H1 (cell line): ENCODE results near the gene CDC123. TPM values are rescaled to one million over a fixed set of nuclear protein-coding genes. Genes with fewer than 3 reads are reported as not detected.

ENCODE experiments used
- CTCF ChIA-PET: fragments of 300-600 bp; sonication (Branson Sonifier 250); formaldehyde crosslinking; loops from one replicate; lab custom pipeline; 2021; ENCODE audit not compliant: partially characterized antibody; lab: Charles Lee
- POLR2A ChIA-PET: fragments of 300-600 bp; sonication (Branson Sonifier 250); formaldehyde crosslinking; loops from one replicate; lab custom pipeline; 2021; ENCODE audit warnings: inconsistent platforms; ENCODE audit not compliant: partially characterized antibody; lab: Charles Lee
- DNase-seq, 2 experiments: peaks; one replicate each; pipeline versions ENCODE4 v3.0.0 to v3.0.0-alpha.2; 2010 to 2022; ENCODE audit warnings: low spot score in 2 of 2, low read depth in 1 of 2, mixed read lengths in 1 of 2
- FAIRE-seq: peaks from 2 replicates; lab custom pipeline; 2011; peaks lifted over from hg19 to GRCh38; lab: Jason Lieb, UNC
- H2AFZ ChIP-seq: 2 replicates; pipeline ENCODE4 v1.8.1; 2012; ENCODE audit warnings: low read length, inconsistent platforms
- H2AK5ac ChIP-seq: 2 replicates; pipeline ENCODE4 v1.6.1; 2013; ENCODE audit warnings: low read depth, low read length
- H2BK120ac ChIP-seq: replicated peaks from 2 replicates; pipeline ENCODE3; 2013; ENCODE audit warnings: low read depth, low read length, inconsistent platforms
- H2BK12ac ChIP-seq: 2 replicates; pipeline ENCODE4 v1.6.1; 2013; ENCODE audit warnings: low read depth, low read length
- H2BK15ac ChIP-seq: 2 replicates; pipeline ENCODE4 v1.6.1; 2013; ENCODE audit warnings: low read length
- H2BK20ac ChIP-seq: 2 replicates; pipeline ENCODE4 v1.6.1; 2013; ENCODE audit warnings: low read length
- H2BK5ac ChIP-seq: 2 replicates; pipeline ENCODE4 v1.6.1; 2013; ENCODE audit warnings: low read depth, low read length
- H3K14ac ChIP-seq: 2 replicates; pipeline ENCODE4 v1.6.1; 2013; ENCODE audit warnings: inconsistent platforms; ENCODE audit not compliant: insufficient read length
- H3K18ac ChIP-seq: 2 replicates; pipeline ENCODE4 v1.6.1; 2013; ENCODE audit warnings: low read length; ENCODE audit errors: extremely low read depth
- H3K23ac ChIP-seq: 2 replicates; pipeline ENCODE4 v1.6.1; 2013; ENCODE audit warnings: inconsistent platforms; ENCODE audit not compliant: insufficient read length
- H3K23me2 ChIP-seq: 2 replicates; pipeline ENCODE4 v1.6.1; 2013; ENCODE audit warnings: low read depth, low read length
- H3K27ac ChIP-seq: 2 replicates; pipeline ENCODE4 v1.6.1; 2011; ENCODE audit warnings: low read depth, low read length, inconsistent platforms
- H3K27me3 ChIP-seq, 4 experiments: replicated peaks in 1 of 4; 1 replicate in 1 of 4; 2 replicates in 3 of 4; pipeline versions ENCODE4 v1.6.1 to v1.8.1; 2011 to 2013; ENCODE audit warnings: low read length in 3 of 4, mild to moderate bottlenecking in 3 of 4, inconsistent platforms in 2 of 4, mixed read lengths in 2 of 4, moderate library complexity in 1 of 4; ENCODE audit not compliant: control insufficient read depth in 3 of 4, insufficient read depth in 3 of 4; ENCODE audit errors: extremely low read depth in 1 of 4
- H3K36me3 ChIP-seq, 4 experiments: 2 replicates each; pipeline versions ENCODE4 v1.6.1 to v1.8.1; 2011 to 2013; ENCODE audit warnings: mild to moderate bottlenecking in 4 of 4, low read length in 3 of 4, moderate library complexity in 2 of 4, control low read depth in 1 of 4, inconsistent platforms in 1 of 4; ENCODE audit not compliant: insufficient read depth in 4 of 4, control insufficient read depth in 2 of 4
- H3K4ac ChIP-seq: replicated peaks from 2 replicates; pipeline ENCODE3; 2013; ENCODE audit warnings: low read length, low read depth, mixed read lengths, inconsistent platforms; ENCODE audit not compliant: insufficient read length
- H3K4me1 ChIP-seq, 4 experiments: replicated peaks in 1 of 4; 1 replicate in 1 of 4; 2 replicates in 3 of 4; pipeline versions ENCODE4 v1.6.1 to v1.8.1; 2011 to 2013; ENCODE audit warnings: low read length in 3 of 4, inconsistent platforms in 2 of 4, mixed read lengths in 1 of 4; ENCODE audit not compliant: insufficient read depth in 4 of 4, control insufficient read depth in 3 of 4
- H3K4me2 ChIP-seq, 2 experiments: 2 replicates each; pipeline versions ENCODE4 v1.6.1 to v1.8.1; 2011 to 2013; ENCODE audit warnings: low read depth in 2 of 2, low read length in 2 of 2, control low read depth in 1 of 2, inconsistent platforms in 1 of 2, mild to moderate bottlenecking in 1 of 2; ENCODE audit not compliant: insufficient read depth in 1 of 2
- H3K4me3 ChIP-seq, 4 experiments: fragments of 200-600, 300-600 bp in 1 of 4; sonication (generic), shearing (Covaris generic), sonication (Bioruptor Twin) in 1 of 4; 2 replicates each; pipeline versions ENCODE4 v1.5.1 to v1.8.1; 2011 to 2016; ENCODE audit warnings: low read length in 4 of 4, low read depth in 3 of 4, control low read depth in 2 of 4, inconsistent platforms in 2 of 4, mild to moderate bottlenecking in 2 of 4, mixed read lengths in 1 of 4, moderate library complexity in 1 of 4; ENCODE audit not compliant: insufficient read depth in 2 of 4; ENCODE audit errors: extremely low read depth in 1 of 4
- H3K56ac ChIP-seq: replicated peaks from 2 replicates; pipeline ENCODE3; 2013; ENCODE audit warnings: low read depth, mild to moderate bottlenecking, mixed read lengths, low read length, inconsistent platforms; ENCODE audit not compliant: insufficient read length
- H3K79me1 ChIP-seq: 2 replicates; pipeline ENCODE4 v1.6.1; 2013; ENCODE audit warnings: low read depth, low read length, control low read depth
- H3K79me2 ChIP-seq, 2 experiments: 2 replicates each; pipeline versions ENCODE4 v1.6.1 to v1.8.1; 2012 to 2013; ENCODE audit warnings: low read length in 2 of 2, mild to moderate bottlenecking in 2 of 2, inconsistent platforms in 1 of 2; ENCODE audit not compliant: insufficient read depth in 2 of 2, control insufficient read depth in 1 of 2
- H3K9ac ChIP-seq, 4 experiments: replicated peaks in 1 of 4; 1 replicate in 1 of 4; 2 replicates in 3 of 4; pipeline versions ENCODE4 v1.6.1 to v1.8.1; 2011 to 2013; ENCODE audit warnings: low read depth in 3 of 4, low read length in 3 of 4, control low read depth in 2 of 4, mild to moderate bottlenecking in 2 of 4, moderate library complexity in 2 of 4, inconsistent platforms in 1 of 4; ENCODE audit errors: extremely low read depth in 1 of 4
- H3K9me3 ChIP-seq, 2 experiments: 2 replicates each; pipeline versions ENCODE4 v1.6.1 to v1.8.1; 2012 to 2013; ENCODE audit warnings: mild to moderate bottlenecking in 2 of 2, moderate library complexity in 2 of 2, control low read depth in 1 of 2, inconsistent platforms in 1 of 2, low read depth in 1 of 2, low read length in 1 of 2, mixed read lengths in 1 of 2; ENCODE audit not compliant: insufficient read depth in 2 of 2
- H4K20me1 ChIP-seq, 2 experiments: replicated peaks in 1 of 2; 2 replicates each; pipeline versions ENCODE3 to v1.8.1; 2011 to 2013; ENCODE audit warnings: inconsistent platforms in 2 of 2, low read length in 2 of 2, mild to moderate bottlenecking in 1 of 2; ENCODE audit not compliant: insufficient read depth in 2 of 2, control insufficient read depth in 1 of 2
- H4K5ac ChIP-seq: 2 replicates; pipeline ENCODE4 v1.6.1; 2013; ENCODE audit warnings: low read length, low read depth, mixed read lengths, inconsistent platforms; ENCODE audit not compliant: insufficient read length
- H4K8ac ChIP-seq: 2 replicates; pipeline ENCODE4 v1.8.0; 2013; ENCODE audit warnings: mild to moderate bottlenecking, moderate library complexity, low read length, inconsistent platforms; ENCODE audit not compliant: insufficient read depth; ENCODE audit errors: extremely low read depth
- H4K91ac ChIP-seq: replicated peaks from 2 replicates; pipeline ENCODE3; 2013; ENCODE audit warnings: low read length, mixed read lengths, inconsistent platforms; ENCODE audit not compliant: insufficient read length
- WGBS, 2 experiments: shearing (Covaris generic) in 1 of 2; methylation state at CpG; one replicate each; pipeline versions ENCODE4 v1.1.6 to v1.1.7; 2013 to 2015; ENCODE audit warnings: low lambda C conversion rate in 2 of 2, mixed read lengths in 2 of 2, inconsistent platforms in 1 of 2, low coverage in 1 of 2, missing lambda C conversion rate in 1 of 2; ENCODE audit not compliant: insufficient replicate concordance in 2 of 2, insufficient coverage in 1 of 2, insufficient read length in 1 of 2; ENCODE audit errors: extremely low coverage in 1 of 2, missing lambda C conversion rate in 1 of 2; 5-methylcytosine and 5-hydroxymethylcytosine counted together
- polyA plus RNA-seq, 7 experiments: library from polyadenylated mRNA; depleted of rRNA in 3 of 7; stranded (reverse) in 5 of 7; unstranded in 2 of 7; fragments of >200 nt in 5 of 7; fragments of 200-250 nt in 2 of 7; gene quantifications; 1 replicate in 5 of 7; 2 replicates in 1 of 7; 4 replicates in 1 of 7; pipeline versions ENCODE4 v1.2.1 to v1.2.3, GENCODE V29; 2011 to 2013; ENCODE audit warnings: missing spikeins in 2 of 7, mixed read lengths in 2 of 7
- total RNA-seq: library from RNA; stranded (reverse); fragmentation: NEBNext Ultra II Directional; extraction: Animal tissue kit (Norgen Biotek cat#: 25700); gene quantifications from 2 replicates; pipeline ENCODE4 v1.2.1, GENCODE V29; 2021

Gene CDC123
- total and polyA plus RNA-seq, 2 of the 8 experiments (the other 6 are each of a cell fraction or from before 2014, with no cell fraction given) = 115 to 202 TPM

GRCh38 chr10:12218991-12219390 is 23.0 kb downstream of the CDC123 start:
- FAIRE-seq (no peak), DNase-seq (no peak)
- Histone ChIP-seq H3K9ac (no peak overlapping the region), H3K23ac (no peak overlapping the region), H2AK5ac (no peak overlapping the region), H3K27ac (no peak overlapping the region), H3K9me3 (no peaks in the 10 kb centered on the region), H3K79me1 (no peaks in the 10 kb centered on the region; the same call in 1 of the 2 replicates), H3K4ac (no peak overlapping the region), H4K5ac (no peak overlapping the region), H2BK20ac (no peak overlapping the region), H2BK12ac (no peak overlapping the region), H3K18ac (no peak overlapping the region), H3K79me2 (peaks cover 0 to 26% of the 10 kb centered on the region in 2 experiments; a peak in 3 of 4 replicates), H4K91ac (no peak overlapping the region), H3K14ac (no peak overlapping the region), H2BK5ac (no peak overlapping the region), H3K4me3 (no peak overlapping the region), H3K27me3 (no peaks in the 10 kb centered on the region), H3K4me2 (no peak overlapping the region), H2AFZ (no peak overlapping the region), H4K20me1 (peaks cover 2 to 4% of the 10 kb centered on the region in 2 experiments), H4K8ac (no peak overlapping the region), H3K4me1 (no peaks in the 10 kb centered on the region), H3K56ac (no peak overlapping the region), H3K36me3 (peaks cover 22 to 58% (median 39%) of the 10 kb centered on the region in 4 experiments), H2BK15ac (no peak overlapping the region), H3K23me2 (no peaks in the 10 kb centered on the region), H2BK120ac (no peak overlapping the region)
- WGBS, 2 experiments = 92% methylated on average over 8 of the region's 8 CpGs; no CpG with 5 or more reads in 1 of the 2 experiments
- ChIA-PET POLR2A (interaction anchor here (0.8 to 1.2 kb wide), 2 partner anchors 23 to 24 kb away, joined by 3 read pairs; partner anchors contain the start of genes CDC123 and NUDT5), CTCF (interaction anchor here (0.6 to 1.2 kb wide), 3 partner anchors 15 to 494 kb away, joined by 3 to 5 read pairs (median 3); no protein-coding TSS in a partner anchor)
